ENCODE measurements around the gene AUP1. TPM values are rescaled to one million over a fixed set of nuclear protein-coding genes. Genes with fewer than 3 reads are reported as not detected.

The AUP1 gene
- total RNA-seq, 1 experiment from 2014 or later: 91.5 TPM

DNA sequence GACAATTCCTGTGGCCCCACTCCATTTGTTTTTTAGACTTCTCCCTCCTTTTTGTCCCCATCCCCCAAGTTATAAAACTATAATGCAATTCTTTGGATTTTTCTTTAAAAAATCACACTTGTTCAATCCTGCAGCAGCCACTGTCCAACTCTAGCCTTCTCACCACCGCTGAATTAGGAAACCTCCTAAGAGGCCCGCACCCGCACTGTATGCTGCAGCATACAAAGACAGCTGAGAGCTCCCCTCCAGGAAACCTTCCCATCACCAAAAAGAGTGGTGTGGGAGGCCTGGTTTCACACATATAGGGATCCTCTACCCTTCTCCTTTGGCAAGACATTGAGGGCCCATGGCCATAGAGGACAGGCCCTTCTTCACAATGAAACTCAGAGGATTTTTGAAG, 24.9 kb downstream of the AUP1 start:
- no peak overlapping the region for H3K18ac ChIP-seq (ENCODE audit: insufficient read length, low read depth, low read length)
- H3K27ac ChIP-seq (ENCODE audit: insufficient read length, low read depth, low read length): no peak overlapping the region
- DNase-seq: no peak
- H3K23me2 ChIP-seq (ENCODE audit: insufficient read length, low read depth, low read length, poor library complexity, severe bottlenecking): peaks cover 25% of the 10 kb centered on the region
- H3K23ac ChIP-seq (ENCODE audit: insufficient read length, low read depth, low read length): no peak overlapping the region
- H2BK20ac ChIP-seq (ENCODE audit: low read depth, low read length, poor library complexity, severe bottlenecking): no peak overlapping the region
- H3K4me1 Mint-ChIP-seq: peaks cover 56 to 63% of the 10 kb centered on the region in 2 experiments
- H3T11ph ChIP-seq (ENCODE audit: low read length): no peak overlapping the region
- no peak overlapping the region for H4K91ac ChIP-seq (ENCODE audit: insufficient read length, low read depth, low read length)
- H3K4me3 Mint-ChIP-seq: peak overlapping the region in 1 of 2 experiments; percentile 85; a peak in 3 of 5 replicates
- no peak overlapping the region for H3K4me2 ChIP-seq (ENCODE audit: insufficient read depth, insufficient read length, low read length)
- H4K5ac ChIP-seq (ENCODE audit: insufficient read length, low read depth, low read length): no peak overlapping the region
- H3K79me1 ChIP-seq (ENCODE audit: insufficient read depth, low read depth, low read length, poor library complexity, severe bottlenecking): no peaks in the 10 kb centered on the region
- WGBS (ENCODE audit: extremely low coverage, insufficient read length, low lambda C conversion rate): no CpG with 5 or more reads among the region's 3 CpGs
- no peak overlapping the region for H3K56ac ChIP-seq (ENCODE audit: insufficient read length, low read depth, low read length)
- no peaks in the 10 kb centered on the region for H3K79me2 ChIP-seq (ENCODE audit: insufficient read depth, low read length)
- no peak overlapping the region for H2BK5ac ChIP-seq (ENCODE audit: insufficient read length, low read length)
- H3K27me3 ChIP-seq (ENCODE audit: insufficient read depth, low read length): peaks cover 56% of the 10 kb centered on the region
- H2BK15ac ChIP-seq (ENCODE audit: low read depth, low read length): no peak overlapping the region
- peaks cover 79% of the 10 kb centered on the region for H3K27me3 Mint-ChIP-seq (ENCODE audit: low read depth)
- H3K9me3 ChIP-seq (ENCODE audit: control insufficient read depth, low read depth, low read length): no peaks in the 10 kb centered on the region
- no peak overlapping the region for H3K9ac ChIP-seq (ENCODE audit: extremely low read depth, insufficient read length, low read length)
- no peak overlapping the region for H3K27ac Mint-ChIP-seq
- no peak overlapping the region for H2AFZ ChIP-seq (ENCODE audit: low read length)
- no peak overlapping the region for H2AK5ac ChIP-seq (ENCODE audit: insufficient read length, low read length)
- no peaks in the 10 kb centered on the region for H4K20me1 ChIP-seq (ENCODE audit: control insufficient read depth, insufficient read depth, insufficient read length)
- TF ChIP-seq, protein P1, sequence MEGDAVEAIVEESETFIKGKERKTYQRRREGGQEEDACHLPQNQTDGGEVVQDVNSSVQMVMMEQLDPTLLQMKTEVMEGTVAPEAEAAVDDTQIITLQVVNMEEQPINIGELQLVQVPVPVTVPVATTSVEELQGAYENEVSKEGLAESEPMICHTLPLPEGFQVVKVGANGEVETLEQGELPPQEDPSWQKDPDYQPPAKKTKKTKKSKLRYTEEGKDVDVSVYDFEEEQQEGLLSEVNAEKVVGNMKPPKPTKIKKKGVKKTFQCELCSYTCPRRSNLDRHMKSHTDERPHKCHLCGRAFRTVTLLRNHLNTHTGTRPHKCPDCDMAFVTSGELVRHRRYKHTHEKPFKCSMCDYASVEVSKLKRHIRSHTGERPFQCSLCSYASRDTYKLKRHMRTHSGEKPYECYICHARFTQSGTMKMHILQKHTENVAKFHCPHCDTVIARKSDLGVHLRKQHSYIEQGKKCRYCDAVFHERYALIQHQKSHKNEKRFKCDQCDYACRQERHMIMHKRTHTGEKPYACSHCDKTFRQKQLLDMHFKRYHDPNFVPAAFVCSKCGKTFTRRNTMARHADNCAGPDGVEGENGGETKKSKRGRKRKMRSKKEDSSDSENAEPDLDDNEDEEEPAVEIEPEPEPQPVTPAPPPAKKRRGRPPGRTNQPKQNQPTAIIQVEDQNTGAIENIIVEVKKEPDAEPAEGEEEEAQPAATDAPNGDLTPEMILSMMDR (conservative IDR thresholded peaks at IDR 0.05): no peak
- no peak overlapping the region for H2BK12ac ChIP-seq (ENCODE audit: insufficient read length, low read depth, low read length)
- no peak overlapping the region for H4K8ac ChIP-seq (replicated peaks; ENCODE audit: insufficient read length, low read depth, low read length)
- peaks cover 3 to 5% of the 10 kb centered on the region in 2 experiments; a peak in 3 of 5 replicates for H3K9me3 Mint-ChIP-seq
- H3K4me1 ChIP-seq (ENCODE audit: insufficient read depth, low read length): peaks cover 4% of the 10 kb centered on the region; the same call in 1 of the 2 replicates
- peaks cover 24 to 33% (median 24%) of the 10 kb centered on the region in 3 experiments for H3K36me3 Mint-ChIP-seq (ENCODE audit: insufficient read depth in 1 of 3, low read depth in 3 of 3)
- H2BK120ac ChIP-seq (ENCODE audit: low read depth, low read length, poor library complexity, severe bottlenecking): no peak overlapping the region
- H3K4ac ChIP-seq (ENCODE audit: low read depth, low read length): no peak overlapping the region
- H3K14ac ChIP-seq (ENCODE audit: insufficient read depth, low read length): no peak overlapping the region

Data from H9 (cell line).